Upper lobe of right lung (tissue), 1 donor: ENCODE data around the gene SCCPDH. TPM values are rescaled to one million over a fixed set of nuclear protein-coding genes. Genes with fewer than 3 reads are reported as not detected.
"Not testable (repeated sequence)": the region's sequence is repeated elsewhere in the genome, so short reads cannot be mapped to it uniquely, and the experiment has no call there.

ENCODE experiments used
- ATAC-seq: fragments of 200-7000 bp; cut with Tn5 transposase; one replicate; pipeline ENCODE4 v1.9.1; 2020; ENCODE audit warnings: mild to moderate bottlenecking, moderate library complexity
- DNase-seq: peaks from one replicate; pipeline ENCODE4 v3.0.0-alpha.2; 2020
- H3K27ac ChIP-seq: fragments of 200-600 bp; one replicate; pipeline ENCODE4 v1.8.0; 2022
- H3K27me3 ChIP-seq: fragments of 200-600 bp; one replicate; pipeline ENCODE4 v1.8.0; 2022; ENCODE audit warnings: mild to moderate bottlenecking
- H3K36me3 ChIP-seq: fragments of 200-600 bp; one replicate; pipeline ENCODE4 v1.8.0; 2022
- H3K4me1 ChIP-seq: fragments of 200-600 bp; one replicate; pipeline ENCODE4 v1.8.0; 2022
- H3K4me3 ChIP-seq: fragments of 200-600 bp; one replicate; pipeline ENCODE4 v1.8.0; 2022; ENCODE audit warnings: mild to moderate bottlenecking
- H3K9me3 ChIP-seq: fragments of 200-600 bp; one replicate; pipeline ENCODE4 v1.8.0; 2022
- intact Hi-C: fragments of 100-400 bp; cut with DNase I; formaldehyde crosslinking; loops from one replicate; pipeline ENCODE4 v1.11.0; 2022
- total RNA-seq: library from RNA; stranded (reverse); fragmentation: NEBNext Ultra II Directional; extraction: Animal tissue kit (Norgen Biotek cat#: 25700); gene quantifications from one replicate; pipeline ENCODE4 v1.2.1, GENCODE V29; 2021
- TF ChIP-seq, protein P1 (sequence below): fragments of 200-600 bp; IDR thresholded peaks from one replicate; pipeline ENCODE4 v1.8.0; 2022; ENCODE audit warnings: antibody characterized with exemption
- donor health status: DM: no; HTN: yes; CAD: no; lungs with severe emphysema.

The SCCPDH gene
- total RNA-seq, 1 donor from 2014 or later = 23.4 TPM

DNA sequence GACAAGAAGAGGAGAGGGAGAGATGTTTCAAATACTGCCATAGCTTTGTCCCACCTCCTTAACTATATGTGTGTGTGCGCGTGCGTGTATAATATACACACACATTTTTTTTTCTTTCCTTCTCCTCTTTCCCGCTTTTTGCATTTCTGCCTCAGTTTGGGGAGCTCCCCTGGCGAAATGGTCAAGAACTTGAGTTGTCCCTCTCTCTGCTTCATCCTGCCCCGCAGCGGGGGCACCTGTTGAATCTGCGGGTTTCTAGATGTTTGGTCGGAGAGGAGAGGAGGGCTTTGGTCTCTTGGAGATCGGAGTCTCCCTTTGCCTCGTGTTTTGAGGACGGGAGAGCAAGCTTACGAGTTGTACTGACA, 504 bp downstream of the SCCPDH start:
- ATAC-seq (peak; percentile 2), DNase-seq (no peak)
- peak overlapping the region; percentile 91 for H3K4me3 ChIP-seq
- intact Hi-C loops = no loop called here
- H3K27ac ChIP-seq = peak overlapping the region; percentile 83
- TF ChIP-seq, protein P1, sequence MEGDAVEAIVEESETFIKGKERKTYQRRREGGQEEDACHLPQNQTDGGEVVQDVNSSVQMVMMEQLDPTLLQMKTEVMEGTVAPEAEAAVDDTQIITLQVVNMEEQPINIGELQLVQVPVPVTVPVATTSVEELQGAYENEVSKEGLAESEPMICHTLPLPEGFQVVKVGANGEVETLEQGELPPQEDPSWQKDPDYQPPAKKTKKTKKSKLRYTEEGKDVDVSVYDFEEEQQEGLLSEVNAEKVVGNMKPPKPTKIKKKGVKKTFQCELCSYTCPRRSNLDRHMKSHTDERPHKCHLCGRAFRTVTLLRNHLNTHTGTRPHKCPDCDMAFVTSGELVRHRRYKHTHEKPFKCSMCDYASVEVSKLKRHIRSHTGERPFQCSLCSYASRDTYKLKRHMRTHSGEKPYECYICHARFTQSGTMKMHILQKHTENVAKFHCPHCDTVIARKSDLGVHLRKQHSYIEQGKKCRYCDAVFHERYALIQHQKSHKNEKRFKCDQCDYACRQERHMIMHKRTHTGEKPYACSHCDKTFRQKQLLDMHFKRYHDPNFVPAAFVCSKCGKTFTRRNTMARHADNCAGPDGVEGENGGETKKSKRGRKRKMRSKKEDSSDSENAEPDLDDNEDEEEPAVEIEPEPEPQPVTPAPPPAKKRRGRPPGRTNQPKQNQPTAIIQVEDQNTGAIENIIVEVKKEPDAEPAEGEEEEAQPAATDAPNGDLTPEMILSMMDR = no peak
- H3K36me3 ChIP-seq = peaks cover 17% of the 10 kb centered on the region
- H3K4me1 ChIP-seq = peaks cover 13% of the 10 kb centered on the region
- no peaks in the 10 kb centered on the region for H3K27me3 ChIP-seq
- H3K9me3 ChIP-seq = no peaks in the 10 kb centered on the region

DNA sequence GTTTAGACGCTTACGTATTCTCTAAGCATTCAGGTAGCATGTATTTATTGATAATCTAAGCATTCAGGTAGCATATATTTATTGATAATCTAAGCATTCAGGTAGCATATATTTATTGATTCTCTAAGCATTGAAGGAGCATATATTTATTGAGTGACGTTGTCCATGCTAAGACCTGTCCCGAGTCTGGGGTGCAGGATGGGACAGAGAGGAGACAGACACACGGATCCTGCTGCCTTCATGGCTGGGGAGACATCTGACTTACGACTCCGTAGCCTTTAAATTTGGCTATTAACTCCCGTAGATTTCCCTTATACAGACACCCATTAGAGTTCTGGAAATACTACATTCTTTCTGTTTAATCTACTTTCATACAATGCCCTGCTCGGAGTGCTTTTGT, 982 bp downstream of the SCCPDH start:
- ATAC-seq (no peak), DNase-seq (no peak)
- Histone ChIP-seq H3K4me3 (peak overlapping the region; percentile 91), H3K36me3 (peaks cover 22% of the 10 kb centered on the region), H3K27ac (peak overlapping the region; percentile 83), H3K27me3 (no peaks in the 10 kb centered on the region), H3K4me1 (peaks cover 13% of the 10 kb centered on the region), H3K9me3 (no peaks in the 10 kb centered on the region)
- TF ChIP-seq, protein P1 = no peak
- intact Hi-C loops = no loop called here

DNA sequence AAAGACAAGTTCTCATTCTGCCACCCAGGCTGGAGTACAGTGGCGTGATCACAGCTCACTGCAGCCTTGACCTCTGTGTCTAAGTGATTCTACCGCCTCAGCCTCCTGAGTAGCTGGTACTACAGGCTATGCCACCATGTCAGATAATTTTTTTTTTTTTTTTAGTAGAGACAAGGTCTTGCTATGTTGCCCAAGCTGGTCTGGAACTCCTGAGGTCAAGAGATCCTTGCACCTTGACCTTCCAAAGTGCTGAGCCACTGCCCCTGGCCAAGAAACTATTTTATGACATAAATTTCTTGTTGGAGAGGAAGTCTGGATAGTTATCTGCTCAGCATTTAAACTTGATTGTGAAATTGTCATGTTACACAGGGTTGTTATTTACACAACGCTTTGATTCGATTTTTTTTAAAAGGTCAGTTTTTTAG, 2.1 kb downstream of the SCCPDH start:
- H3K27ac ChIP-seq = no peak overlapping the region
- no peaks in the 10 kb centered on the region for H3K9me3 ChIP-seq
- no peaks in the 10 kb centered on the region for H3K27me3 ChIP-seq
- intact Hi-C loops = no loop called here
- no peak for ATAC-seq
- H3K36me3 ChIP-seq = peaks cover 31% of the 10 kb centered on the region
- DNase-seq = no peak
- TF ChIP-seq, protein P1 = no peak
- H3K4me3 ChIP-seq = no peak overlapping the region
- H3K4me1 ChIP-seq = peaks cover 13% of the 10 kb centered on the region

DNA sequence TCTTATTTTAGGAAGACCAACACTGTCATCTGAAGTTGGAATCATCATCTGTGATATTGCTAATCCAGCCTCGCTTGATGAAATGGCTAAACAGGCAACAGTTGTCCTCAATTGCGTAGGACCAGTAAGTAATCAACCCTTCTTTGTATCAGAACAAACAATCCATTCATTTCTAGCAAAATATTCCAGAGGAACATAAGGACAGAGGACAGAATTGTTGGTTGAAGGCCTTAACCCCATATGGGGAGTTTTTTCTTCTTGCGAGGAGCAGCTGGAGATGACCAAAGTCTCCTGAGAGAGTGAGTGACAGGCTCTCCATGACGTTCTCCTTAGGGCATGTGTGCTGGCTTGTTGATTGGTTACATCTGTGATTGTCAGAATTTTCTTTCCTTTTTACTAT, 2.7 kb downstream of the SCCPDH start:
- TF ChIP-seq, protein P1 = no peak
- no peak for DNase-seq
- intact Hi-C loops = no loop called here
- Histone ChIP-seq H3K4me1 (peaks cover 13% of the 10 kb centered on the region), H3K27me3 (no peaks in the 10 kb centered on the region), H3K27ac (no peak overlapping the region), H3K9me3 (no peaks in the 10 kb centered on the region), H3K4me3 (no peak overlapping the region), H3K36me3 (peaks cover 34% of the 10 kb centered on the region)
- ATAC-seq = no peak

DNA sequence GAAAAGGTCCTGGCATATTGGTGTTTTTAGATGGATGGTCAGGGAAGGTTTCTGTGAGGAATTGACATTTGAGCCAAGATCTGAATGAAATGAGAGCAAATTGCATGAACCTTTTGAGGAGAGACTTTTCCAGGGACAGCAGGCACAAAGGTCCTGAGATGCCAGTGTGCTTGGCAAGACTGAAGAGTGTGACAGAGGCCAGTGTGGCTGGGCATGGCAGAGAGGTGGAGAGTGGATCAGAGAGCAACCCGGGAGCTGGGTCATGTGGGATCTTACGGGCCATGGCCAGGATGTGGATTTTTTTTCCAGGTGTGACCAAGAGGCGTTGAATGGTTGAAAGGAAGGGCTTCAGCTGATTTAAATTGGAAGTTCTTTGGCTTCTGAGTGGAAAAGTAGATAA, 3.4 kb downstream of the SCCPDH start:
- Histone ChIP-seq H3K27ac (no peak overlapping the region), H3K27me3 (no peaks in the 10 kb centered on the region), H3K4me1 (peaks cover 13% of the 10 kb centered on the region), H3K4me3 (no peak overlapping the region), H3K9me3 (no peaks in the 10 kb centered on the region), H3K36me3 (peaks cover 41% of the 10 kb centered on the region)
- intact Hi-C loops = no loop called here
- TF ChIP-seq, protein P1 = no peak
- DNase-seq (no peak), ATAC-seq (no peak)

DNA sequence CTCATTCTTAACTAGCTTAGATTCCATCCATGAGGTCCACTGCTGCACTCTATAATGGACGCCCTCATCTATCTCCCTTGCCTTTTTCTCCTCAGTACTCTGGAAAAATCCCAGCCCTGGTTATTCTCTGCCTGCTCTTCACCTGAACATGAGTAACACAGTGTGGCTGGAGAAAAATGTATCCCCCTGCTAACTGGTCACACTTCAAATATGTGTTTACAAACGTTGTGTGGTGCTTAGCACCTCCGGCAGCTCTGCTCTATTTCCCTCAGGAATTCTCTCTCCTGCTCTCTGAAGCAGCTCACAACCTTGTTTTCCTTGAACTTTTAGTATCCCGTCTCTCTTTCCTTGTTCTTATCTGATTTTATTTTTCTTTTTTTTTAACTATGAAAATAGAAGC, 4.1 kb downstream of the SCCPDH start:
- intact Hi-C loops = no loop called here
- Histone ChIP-seq H3K27me3 (no peaks in the 10 kb centered on the region), H3K4me1 (peaks cover 13% of the 10 kb centered on the region), H3K9me3 (no peaks in the 10 kb centered on the region), H3K36me3 (peaks cover 41% of the 10 kb centered on the region), H3K27ac (no peak overlapping the region), H3K4me3 (no peak overlapping the region)
- TF ChIP-seq, protein P1 = no peak
- DNase-seq (no peak), ATAC-seq (no peak)

DNA sequence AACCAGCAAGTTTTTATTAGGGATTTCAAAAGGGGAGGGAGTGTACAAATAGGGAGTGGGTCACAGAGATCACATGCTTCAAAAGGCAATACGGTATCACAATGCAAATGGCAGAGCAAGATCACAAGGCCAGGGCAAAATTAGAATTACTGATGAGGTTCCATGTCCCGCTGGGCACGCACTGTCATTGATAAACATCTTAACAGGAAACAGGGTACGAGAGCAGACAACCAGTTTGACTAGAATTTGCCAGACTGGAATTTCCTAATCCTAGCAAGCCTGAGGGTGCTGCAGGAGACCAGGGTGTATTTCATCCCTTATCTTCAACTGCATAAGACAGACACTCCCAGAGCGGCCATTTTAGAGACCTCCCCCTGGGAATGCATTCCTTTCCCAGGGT, 4.8 kb downstream of the SCCPDH start:
- H3K9me3 ChIP-seq, intact Hi-C loops, H3K27ac ChIP-seq, ATAC-seq, H3K4me3 ChIP-seq, H3K27me3 ChIP-seq, DNase-seq: not testable (repeated sequence)
- Histone ChIP-seq H3K36me3 (peaks cover 45% of the 10 kb centered on the region), H3K4me1 (peaks cover 13% of the 10 kb centered on the region)
